ENCODE data around the gene CABLES2.

CABLES2 gene

GRCh38 chr20:62388839-62389600, 18.1 kb downstream of the CABLES2 start:
- TF ChIP-seq GATA2 (IDR thresholded peaks at IDR 0.05; ENCODE audit: low read depth, low read length), result no peak
- no peak for TF ChIP-seq GATA3 (IDR thresholded peaks at IDR 0.05; ENCODE audit: low read depth, low read length)

GRCh38 chr20:62387933-62388635, 19.0 kb downstream of the CABLES2 start:
- no peak for TF ChIP-seq GATA2 (IDR thresholded peaks at IDR 0.05; ENCODE audit: low read depth, low read length)
- no peak for TF ChIP-seq GATA3 (IDR thresholded peaks at IDR 0.05; ENCODE audit: low read depth, low read length)

DNA sequence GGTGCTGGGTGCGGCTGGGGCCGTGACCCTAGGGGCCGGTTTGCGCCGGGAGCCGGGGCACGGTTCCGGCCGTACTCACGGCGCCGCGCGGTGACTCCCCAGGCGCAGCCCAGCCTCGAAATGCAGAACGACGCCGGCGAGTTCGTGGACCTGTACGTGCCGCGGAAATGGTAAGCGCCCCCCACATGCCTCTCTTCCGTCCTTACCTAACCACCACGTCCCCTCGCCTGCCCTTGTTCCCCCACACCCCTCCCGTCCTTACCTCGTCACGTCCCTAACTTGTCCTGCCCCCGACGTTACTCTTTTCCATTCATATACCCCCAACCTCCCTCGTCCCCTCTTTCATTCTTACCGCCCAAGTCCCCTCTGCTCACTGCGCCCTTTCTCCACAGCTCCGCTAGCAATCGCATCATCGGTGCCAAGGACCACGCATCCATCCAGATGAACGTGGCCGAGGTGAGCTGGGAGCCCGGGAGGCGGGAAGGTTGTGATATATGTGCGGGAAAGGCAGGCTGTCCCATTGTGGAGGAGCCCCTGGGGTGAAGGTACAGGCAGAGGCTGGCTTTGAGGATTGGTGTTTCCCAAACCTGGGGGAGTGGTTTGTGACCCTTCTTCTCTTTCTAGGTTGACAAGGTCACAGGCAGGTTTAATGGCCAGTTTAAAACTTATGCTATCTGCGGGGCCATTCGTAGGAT, 19.7 kb downstream of the CABLES2 start:
- TF ChIP-seq GATA3 (IDR thresholded peaks at IDR 0.05; ENCODE audit: low read depth, low read length) (no peak), GATA2 (IDR thresholded peaks at IDR 0.05; ENCODE audit: low read depth, low read length) (no peak)

DNA sequence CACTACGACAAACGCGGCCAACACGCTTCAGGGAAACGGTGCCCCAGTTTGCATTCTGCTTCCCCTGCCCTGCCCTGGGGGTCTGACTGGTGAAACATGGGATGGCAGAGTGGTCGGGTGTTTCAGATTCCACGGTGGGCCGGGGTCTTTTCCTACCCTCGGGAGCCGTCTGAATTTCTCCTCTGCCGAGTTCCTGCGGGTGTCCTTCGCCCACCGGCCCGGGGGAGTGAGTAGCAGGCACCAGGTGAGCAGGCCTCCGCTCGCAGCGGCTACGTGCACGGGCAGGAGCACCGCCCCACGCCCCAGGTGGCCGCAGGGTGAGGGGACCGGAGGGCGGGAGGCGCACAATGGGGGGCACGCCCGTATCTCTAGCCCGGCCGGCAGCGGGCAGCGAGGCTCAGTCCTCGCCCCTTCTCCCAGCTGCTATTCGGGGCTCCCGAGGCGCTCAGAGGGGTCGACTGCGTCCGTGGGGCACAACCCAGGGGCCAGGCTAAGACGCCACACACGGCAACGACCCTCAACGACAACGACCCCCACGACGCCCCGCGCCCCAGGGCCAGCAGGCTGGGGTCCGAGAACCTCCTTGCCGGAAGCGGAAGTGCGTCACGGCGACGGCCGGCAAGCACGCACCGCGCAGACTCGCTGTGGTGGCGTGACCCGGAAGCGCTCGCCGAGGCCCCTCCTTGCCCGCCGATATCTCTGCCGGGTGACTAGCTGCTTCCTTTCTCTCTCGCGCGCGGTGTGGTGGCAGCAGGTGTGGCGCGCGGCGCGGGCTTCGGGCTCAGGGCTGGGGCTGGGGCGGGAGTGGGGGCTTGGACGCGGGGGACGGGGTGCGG, 20.5 kb downstream of the CABLES2 start, which contains the start of gene RPS21:
RPS21 (plus strand) TSS at position 721 of the 836 bp plus-strand sequence. CDS start 236 bp downstream, outside the sequence.
- TF ChIP-seq GATA2 (IDR thresholded peaks at IDR 0.05; ENCODE audit: low read depth, low read length) (no peak), GATA3 (IDR thresholded peaks at IDR 0.05; ENCODE audit: low read depth, low read length) (no peak)

- TF ChIP-seq GATA2 (IDR thresholded peaks at IDR 0.05; ENCODE audit: low read depth, low read length) (no peak), GATA3 (IDR thresholded peaks at IDR 0.05; ENCODE audit: low read depth, low read length) (no peak)
Measured at GRCh38 chr20:62382306-62383198, 24.5 kb downstream of the CABLES2 start.

DNA sequence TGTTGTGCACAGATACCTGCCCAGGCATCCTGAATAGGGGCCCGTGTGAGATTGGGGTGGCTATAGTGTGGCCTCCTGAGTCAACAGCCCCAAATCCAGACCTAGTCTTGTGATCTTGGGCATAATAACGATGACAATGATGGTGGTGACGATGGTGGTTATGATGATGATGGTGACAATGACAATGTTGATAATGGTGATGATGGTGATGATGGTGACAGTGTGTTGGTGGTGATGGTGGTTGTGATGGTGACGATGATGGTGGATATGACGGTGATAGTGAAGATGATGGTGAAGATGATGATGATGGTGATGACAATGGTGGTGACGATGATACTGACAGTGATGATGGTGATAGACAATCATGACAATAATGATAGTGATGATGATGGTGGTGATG, 25.2 kb downstream of the CABLES2 start:
- TF ChIP-seq GATA3 (IDR thresholded peaks at IDR 0.05; ENCODE audit: low read depth, low read length) (no peak), GATA2 (IDR thresholded peaks at IDR 0.05; ENCODE audit: low read depth, low read length) (no peak)

DNA sequence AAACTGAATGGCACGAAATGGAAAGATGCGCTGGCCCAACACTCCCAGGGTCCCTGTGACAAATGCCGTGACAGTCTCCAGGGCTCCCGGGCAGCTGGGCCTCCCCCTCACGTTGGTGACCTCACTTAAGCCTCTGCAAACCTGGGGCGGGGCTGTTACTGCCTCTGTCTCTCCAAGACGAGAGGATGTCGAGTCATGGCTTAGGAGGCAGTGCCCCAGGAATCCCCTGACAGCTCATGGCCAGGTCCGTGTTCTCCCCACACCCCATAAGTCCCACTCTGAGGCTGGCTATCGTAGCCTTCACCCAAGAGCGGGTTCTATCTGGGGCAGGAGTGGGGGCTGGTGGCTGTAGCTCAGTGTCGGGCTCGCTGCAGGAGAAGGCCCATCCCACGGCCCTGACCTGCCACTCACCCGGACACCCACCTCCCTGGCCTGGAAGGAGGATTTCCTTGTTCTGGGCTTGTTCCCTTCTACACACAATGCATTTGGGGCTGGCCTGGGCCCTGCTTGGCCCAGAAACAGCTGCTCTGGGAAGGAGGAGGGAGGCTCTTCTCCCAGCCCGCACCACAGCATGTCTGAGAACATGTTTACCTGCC, 25.8 kb downstream of the CABLES2 start:
- TF ChIP-seq GATA2 (IDR thresholded peaks at IDR 0.05; ENCODE audit: low read depth, low read length) (no peak), GATA3 (IDR thresholded peaks at IDR 0.05; ENCODE audit: low read depth, low read length) (no peak)

GRCh38 chr20:62378215-62378614, 28.9 kb downstream of the CABLES2 start:
- TF ChIP-seq GATA2 (IDR thresholded peaks at IDR 0.05; ENCODE audit: low read depth, low read length), result no peak
- no peak for TF ChIP-seq GATA3 (IDR thresholded peaks at IDR 0.05; ENCODE audit: low read depth, low read length)

- TF ChIP-seq GATA2 (IDR thresholded peaks at IDR 0.05; ENCODE audit: low read depth, low read length) (no peak), GATA3 (IDR thresholded peaks at IDR 0.05; ENCODE audit: low read depth, low read length) (no peak)
Measured at GRCh38 chr20:62377615-62378178, 29.4 kb downstream of the CABLES2 start.

DNA sequence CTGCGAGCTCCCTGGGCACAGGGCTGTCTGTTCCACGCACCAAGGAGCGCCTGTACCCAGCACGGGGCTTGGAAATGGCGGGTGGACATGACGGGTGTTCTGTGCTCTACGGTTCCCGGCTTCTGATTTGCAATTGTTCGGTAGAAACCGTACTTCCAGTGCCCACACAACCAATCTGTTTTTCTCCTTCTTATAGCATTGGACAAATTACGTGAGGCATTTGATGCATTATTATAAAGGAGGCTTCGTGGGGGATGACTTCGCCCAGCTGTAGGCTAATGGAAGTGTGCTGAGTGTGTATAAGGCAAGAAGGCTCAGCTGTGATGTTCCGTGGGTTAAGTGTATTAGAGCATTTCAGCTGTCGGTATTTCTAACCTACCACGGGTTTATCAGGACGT, 30.0 kb downstream of the CABLES2 start:
- TF ChIP-seq GATA2 (IDR thresholded peaks at IDR 0.05; ENCODE audit: low read depth, low read length) (no peak), GATA3 (IDR thresholded peaks at IDR 0.05; ENCODE audit: low read depth, low read length) (no peak)

DNA sequence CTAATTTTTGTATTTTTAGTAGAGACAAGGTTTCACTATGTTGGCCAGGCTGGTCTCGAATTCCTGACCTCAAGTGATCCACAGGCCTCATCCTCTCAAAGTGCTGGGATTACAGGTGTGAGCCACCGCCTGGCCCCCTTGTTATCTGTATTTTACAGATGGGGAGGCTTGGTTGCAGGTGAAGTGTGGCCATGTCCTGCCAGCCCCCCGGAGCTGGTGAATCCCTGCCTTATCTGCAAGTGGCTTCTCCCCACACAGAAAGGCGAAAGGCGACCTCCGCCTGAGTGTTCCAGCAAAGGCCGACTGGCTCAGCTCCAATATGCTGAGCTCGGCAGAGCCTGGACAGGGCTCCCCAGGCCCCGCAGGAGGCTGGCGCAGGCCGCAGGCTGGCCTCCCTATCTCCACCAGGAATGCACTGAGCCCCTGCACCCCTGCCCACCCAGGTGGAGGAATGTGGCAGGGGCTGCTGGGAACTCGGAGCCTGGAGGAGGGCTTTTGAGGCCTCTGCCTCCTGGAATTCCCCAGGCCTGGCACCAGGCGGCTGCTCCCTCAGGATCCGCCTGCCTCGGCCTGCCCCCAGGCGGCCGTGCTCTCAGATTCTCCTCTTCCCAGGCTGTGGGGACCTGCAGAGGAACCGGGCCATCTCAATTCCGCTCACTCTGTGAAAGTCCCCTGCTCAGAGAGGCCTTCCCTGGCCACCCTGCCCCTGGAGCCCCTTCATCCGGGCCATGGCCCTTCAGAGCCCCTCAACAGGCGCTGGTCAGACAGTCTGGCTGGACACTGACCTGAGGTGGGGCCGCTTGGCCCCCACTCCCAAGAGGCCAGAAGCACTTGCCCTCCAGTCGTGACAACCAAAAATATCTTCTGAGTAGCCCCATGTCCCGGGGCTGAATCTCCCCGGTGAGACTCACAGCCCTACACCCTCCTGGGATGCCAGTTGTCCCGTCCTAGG, 30.7 kb downstream of the CABLES2 start:
- TF ChIP-seq GATA3 (IDR thresholded peaks at IDR 0.05; ENCODE audit: low read depth, low read length), result no peak
- no peak for TF ChIP-seq GATA2 (IDR thresholded peaks at IDR 0.05; ENCODE audit: low read depth, low read length)

Data from SH-SY5Y (cell line).